Smooth muscle cell (in vitro differentiated cells): ENCODE measurements around the gene EXOC3L2. TPM values are rescaled to one million over a fixed set of nuclear protein-coding genes. Genes with fewer than 3 reads are reported as not detected.

ENCODE experiments used
- DNase-seq: peaks from one replicate; lab custom pipeline; 2025; ENCODE audit not compliant: unreplicated experiment; lab: John Stamatoyannopoulos, UW
- H2AFZ ChIP-seq: fragments of 200-600 bp; sonication (generic); 2 replicates; pipeline ENCODE4 v1.6.0; 2016; ENCODE audit warnings: antibody characterized with exemption, low read depth, mild to moderate bottlenecking
- H3F3A ChIP-seq: fragments of 200-600 bp; sonication (generic); 2 replicates; pipeline ENCODE4 v1.6.0; 2017; ENCODE audit warnings: antibody characterized with exemption, low read depth
- H3K27ac ChIP-seq: fragments of 200-600 bp; sonication (generic); 2 replicates; pipeline ENCODE4 v1.5.1; 2016; ENCODE audit warnings: low read depth, mild to moderate bottlenecking
- H3K27me3 ChIP-seq: fragments of 200-600 bp; sonication (generic); 2 replicates; pipeline ENCODE4 v1.6.1; 2016; ENCODE audit warnings: low read depth, mild to moderate bottlenecking
- H3K36me3 ChIP-seq: fragments of 200-600 bp; sonication (generic); 2 replicates; pipeline ENCODE4 v1.5.1; 2016; ENCODE audit warnings: low read depth
- H3K4me1 ChIP-seq: fragments of 200-600 bp; sonication (generic); 2 replicates; pipeline ENCODE4 v1.5.1; 2016; ENCODE audit warnings: low read depth
- H3K4me2 ChIP-seq: fragments of 200-600 bp; sonication (generic); 2 replicates; pipeline ENCODE4 v1.6.0; 2016; ENCODE audit warnings: mild to moderate bottlenecking
- H3K4me3 ChIP-seq: fragments of 200-600 bp; sonication (generic); 2 replicates; pipeline ENCODE4 v1.5.1; 2016; ENCODE audit warnings: mild to moderate bottlenecking
- H3K79me2 ChIP-seq: fragments of 200-600 bp; sonication (generic); 2 replicates; pipeline ENCODE4 v1.6.0; 2016; ENCODE audit warnings: low read depth, mild to moderate bottlenecking
- H3K9ac ChIP-seq: fragments of 200-600 bp; sonication (generic); 2 replicates; pipeline ENCODE4 v1.6.0; 2016; ENCODE audit warnings: low read depth
- H3K9me3 ChIP-seq: fragments of 200-600 bp; sonication (generic); replicated peaks from 2 replicates; pipeline ENCODE4 v1.5.1; 2016; ENCODE audit warnings: low read depth
- H4K20me1 ChIP-seq: fragments of 200-600 bp; sonication (generic); 2 replicates; pipeline ENCODE4 v1.6.0; 2016; ENCODE audit warnings: low read depth
- WGBS: methylation state at CpG from one replicate; pipeline ENCODE4 v1.1.7; 2016; ENCODE audit warnings: low lambda C conversion rate; 5-methylcytosine and 5-hydroxymethylcytosine counted together
- polyA plus RNA-seq: library from polyadenylated mRNA; unstranded; fragments of >200 nt; fragmentation: Nextera tagmentation; extraction: Ambion mirVana; gene quantifications from 2 replicates; pipeline ENCODE4 v1.2.1, GENCODE V29; 2016
- total RNA-seq: library from RNA; depleted of rRNA; stranded (reverse); fragments of >200 nt; gene quantifications from 2 replicates; pipeline ENCODE4 v1.2.3, GENCODE V29; 2014
- TF ChIP-seq, protein P1 (sequence below): fragments of 200-600 bp; sonication (generic); IDR thresholded peaks from 2 replicates; pipeline ENCODE4 v1.5.1; 2017; ENCODE audit warnings: borderline replicate concordance, mild to moderate bottlenecking, antibody characterized with exemption; ENCODE audit not compliant: insufficient read depth, poor library complexity, severe bottlenecking

EXOC3L2 gene
- total and polyA plus RNA-seq, 2 experiments from 2014 or later = 0.76 to 7.5 TPM

DNA sequence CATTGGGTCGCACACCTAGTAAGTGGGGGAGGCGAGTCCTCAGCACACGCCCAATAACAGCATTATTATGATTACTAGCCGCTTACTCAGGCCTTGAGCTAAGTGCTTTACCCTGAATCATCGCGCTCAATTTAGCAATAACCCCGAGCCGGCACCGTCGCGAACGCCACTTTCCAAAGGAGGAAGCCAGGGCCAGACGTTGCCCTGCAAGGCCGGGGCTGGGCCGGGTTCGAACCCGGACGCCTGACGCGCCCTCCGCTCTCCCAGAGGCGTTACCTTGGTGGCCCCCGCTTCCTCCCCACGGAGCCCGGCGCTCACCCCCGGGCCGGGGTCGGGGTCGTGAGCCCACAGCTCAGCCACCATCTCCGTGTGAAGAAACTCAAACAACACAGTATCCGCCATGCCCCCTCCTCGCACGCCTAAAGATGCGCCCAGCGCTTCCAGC lies 67.4 kb downstream of the EXOC3L2 start, which contains the start of gene TRAPPC6A:
Gene TRAPPC6A (minus strand): TSS at position 421 of the 445 bp plus-strand sequence. CDS start 19 bp downstream, at position 402.
- Histone ChIP-seq H4K20me1 (peaks cover 18% of the 10 kb centered on the region), H2AFZ (peak within 1 kb of the TSS; percentile 51), H3K27ac (peak within 1 kb of the TSS; percentile 100), H3K27me3 (no peaks in the 10 kb centered on the region), H3K9me3 (no peaks in the 10 kb centered on the region), H3K4me3 (peak within 1 kb of the TSS; percentile 83), H3K79me2 (peaks cover 19% of the 10 kb centered on the region), H3K4me2 (peak within 1 kb of the TSS; percentile 93), H3K36me3 (no peaks in the 10 kb centered on the region), H3F3A (peaks cover 6% of the 10 kb centered on the region), H3K9ac (peak within 1 kb of the TSS; percentile 99), H3K4me1 (peaks cover 7% of the 10 kb centered on the region)
- TF ChIP-seq, protein P1, sequence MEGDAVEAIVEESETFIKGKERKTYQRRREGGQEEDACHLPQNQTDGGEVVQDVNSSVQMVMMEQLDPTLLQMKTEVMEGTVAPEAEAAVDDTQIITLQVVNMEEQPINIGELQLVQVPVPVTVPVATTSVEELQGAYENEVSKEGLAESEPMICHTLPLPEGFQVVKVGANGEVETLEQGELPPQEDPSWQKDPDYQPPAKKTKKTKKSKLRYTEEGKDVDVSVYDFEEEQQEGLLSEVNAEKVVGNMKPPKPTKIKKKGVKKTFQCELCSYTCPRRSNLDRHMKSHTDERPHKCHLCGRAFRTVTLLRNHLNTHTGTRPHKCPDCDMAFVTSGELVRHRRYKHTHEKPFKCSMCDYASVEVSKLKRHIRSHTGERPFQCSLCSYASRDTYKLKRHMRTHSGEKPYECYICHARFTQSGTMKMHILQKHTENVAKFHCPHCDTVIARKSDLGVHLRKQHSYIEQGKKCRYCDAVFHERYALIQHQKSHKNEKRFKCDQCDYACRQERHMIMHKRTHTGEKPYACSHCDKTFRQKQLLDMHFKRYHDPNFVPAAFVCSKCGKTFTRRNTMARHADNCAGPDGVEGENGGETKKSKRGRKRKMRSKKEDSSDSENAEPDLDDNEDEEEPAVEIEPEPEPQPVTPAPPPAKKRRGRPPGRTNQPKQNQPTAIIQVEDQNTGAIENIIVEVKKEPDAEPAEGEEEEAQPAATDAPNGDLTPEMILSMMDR = no peak
- DNase-seq = no peak
- WGBS = 4% methylated on average over 35 of the region's 36 CpGs

DNA sequence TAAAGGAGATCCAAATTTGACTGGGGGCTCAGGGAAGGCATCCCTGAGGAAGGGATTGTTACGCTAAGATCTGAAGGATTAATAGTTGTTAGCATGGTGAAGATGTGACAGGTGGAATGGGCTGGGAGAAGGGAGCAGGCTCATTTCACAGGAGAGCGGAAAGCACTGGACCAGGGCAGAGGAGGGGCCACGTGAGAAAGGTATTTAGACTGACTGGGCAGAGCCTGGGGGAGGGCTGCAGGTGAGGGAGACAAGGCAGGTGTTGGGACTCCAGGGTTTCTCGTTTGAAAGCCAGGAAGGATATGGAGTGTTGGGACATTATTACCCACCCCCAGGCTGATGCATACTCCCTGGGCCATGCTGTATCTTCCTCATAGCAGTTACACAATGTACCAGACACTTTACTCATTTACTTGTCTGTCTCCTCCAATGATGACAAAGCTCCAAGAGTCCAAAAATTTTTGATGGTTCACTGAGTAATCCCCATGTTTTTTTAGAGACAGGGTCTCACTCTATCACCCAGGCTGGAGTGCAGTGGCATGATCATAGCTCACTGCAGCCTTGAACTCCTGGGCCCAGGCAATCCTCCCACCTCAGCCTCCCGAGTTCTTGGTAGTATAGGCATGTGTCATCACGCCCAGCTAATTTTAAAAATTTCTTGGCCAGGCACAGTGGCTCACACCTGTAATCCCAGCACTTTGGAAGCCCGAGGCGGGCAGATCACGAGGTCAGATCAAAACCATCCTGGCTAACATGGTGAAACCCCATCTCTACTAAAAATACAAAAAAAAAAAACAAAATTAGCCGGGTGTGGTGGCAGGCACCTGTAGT lies 69.5 kb downstream of the EXOC3L2 start:
- peaks cover 6% of the 10 kb centered on the region for H3F3A ChIP-seq
- H2AFZ ChIP-seq = no peak overlapping the region
- no peaks in the 10 kb centered on the region for H3K27me3 ChIP-seq
- H3K79me2 ChIP-seq = peaks cover 11% of the 10 kb centered on the region
- no peaks in the 10 kb centered on the region for H3K9me3 ChIP-seq
- H3K4me2 ChIP-seq = no peak overlapping the region
- DNase-seq = no peak
- peaks cover 12% of the 10 kb centered on the region for H3K4me1 ChIP-seq
- 86% methylated on average over 10 of the region's 10 CpGs for WGBS
- peaks cover 10% of the 10 kb centered on the region for H4K20me1 ChIP-seq
- H3K36me3 ChIP-seq = no peaks in the 10 kb centered on the region
- no peak overlapping the region for H3K4me3 ChIP-seq
- TF ChIP-seq, protein P1 = no peak
- H3K27ac ChIP-seq = no peak overlapping the region
- no peak overlapping the region for H3K9ac ChIP-seq

DNA sequence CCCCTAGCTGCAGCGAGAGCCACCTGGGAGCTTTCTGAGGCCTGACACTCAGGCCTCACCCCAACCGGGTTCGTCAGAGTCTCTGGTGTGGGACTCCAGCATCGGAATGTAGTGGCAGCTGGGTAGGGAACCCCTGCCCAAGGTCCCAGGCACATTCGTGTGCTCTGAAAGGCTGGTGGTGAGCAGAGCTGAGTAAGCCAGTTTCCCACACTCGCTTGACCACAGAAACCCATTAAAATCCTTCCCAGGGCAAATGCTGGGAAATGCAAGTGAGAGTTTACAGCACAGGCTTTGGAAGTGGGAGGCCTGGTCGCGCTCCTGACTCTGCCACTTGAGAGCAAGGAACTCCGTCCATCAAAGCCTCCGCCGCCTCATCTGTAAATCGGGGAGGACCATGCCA lies 71.4 kb downstream of the EXOC3L2 start:
- peak overlapping the region; percentile 62 for H3K27ac ChIP-seq
- H3K9ac ChIP-seq = no peak overlapping the region
- peaks cover 9% of the 10 kb centered on the region for H3K4me1 ChIP-seq
- H3F3A ChIP-seq = no peaks in the 10 kb centered on the region
- H3K4me3 ChIP-seq = no peak overlapping the region
- H3K9me3 ChIP-seq = no peaks in the 10 kb centered on the region
- TF ChIP-seq, protein P1 = no peak
- peak overlapping the region; percentile 56 for H3K4me2 ChIP-seq
- no peaks in the 10 kb centered on the region for H3K27me3 ChIP-seq
- peaks cover 6% of the 10 kb centered on the region for H4K20me1 ChIP-seq
- no peaks in the 10 kb centered on the region for H3K79me2 ChIP-seq
- H3K36me3 ChIP-seq = no peaks in the 10 kb centered on the region
- DNase-seq = no peak
- H2AFZ ChIP-seq = no peak overlapping the region
- 32% methylated on average over 12 of the region's 12 CpGs for WGBS
